Endothelial cell of umbilical vein (primary cell): ENCODE results near the gene BABAM2. TPM values are rescaled to one million over a fixed set of nuclear protein-coding genes. Genes with fewer than 3 reads are reported as not detected.
A peak's percentile ranks its signal among the peaks of the same experiment; 100 is the strongest.

ENCODE experiments used
- BruUV-seq: library from RNA; stranded (reverse); fragments of 400-500 nt; replicated peaks from 2 replicates; lab custom pipeline; 2021; lab: Mats Ljungman, UMichigan
- CTCF ChIA-PET: fragments of 300-600, 350-600 bp; sonication (Branson Sonifier 250); formaldehyde crosslinking; loops from one replicate; lab custom pipeline; 2021; ENCODE audit warnings: antibody characterized with exemption, inconsistent platforms; lab: Charles Lee
- POLR2A ChIA-PET: fragments of 300-600, 350-600 bp; sonication (Branson Sonifier 250); formaldehyde crosslinking; loops from one replicate; lab custom pipeline; 2021; ENCODE audit warnings: antibody characterized with exemption, inconsistent platforms; lab: Charles Lee
- DNase-seq: peaks from one replicate; pipeline ENCODE4 v3.0.0-alpha.2; 2011; ENCODE audit warnings: low read depth, low spot score
- FAIRE-seq: peaks from 2 replicates; lab custom pipeline; 2011; peaks lifted over from hg19 to GRCh38; lab: Jason Lieb, UNC
- H2AFZ ChIP-seq: 2 replicates; pipeline ENCODE4 v1.6.0; 2012; ENCODE audit warnings: low read depth, low read length, control low read depth, inconsistent platforms
- H3K27ac ChIP-seq: 2 replicates; pipeline ENCODE4 v1.5.1; 2011; ENCODE audit warnings: low read depth, mild to moderate bottlenecking, control low read depth, low read length, moderate library complexity; ENCODE audit not compliant: insufficient read depth
- H3K27me3 ChIP-seq, 2 experiments: 2 replicates each; pipeline versions ENCODE4 v1.6.0 to v1.6.1; 2011; ENCODE audit warnings: low read length in 2 of 2, mixed read lengths in 1 of 2; ENCODE audit not compliant: control insufficient read depth in 2 of 2, insufficient read depth in 2 of 2
- H3K36me3 ChIP-seq, 2 experiments: 2 replicates in 1 of 2; 3 replicates in 1 of 2; pipeline ENCODE4 v1.5.1; 2011; ENCODE audit warnings: low read length in 2 of 2, mild to moderate bottlenecking in 1 of 2, moderate library complexity in 1 of 2; ENCODE audit not compliant: control insufficient read depth in 2 of 2, insufficient read depth in 2 of 2; ENCODE audit errors: extremely low read depth in 1 of 2
- H3K4me1 ChIP-seq: 3 replicates; pipeline ENCODE4 v1.5.1; 2011; ENCODE audit warnings: mild to moderate bottlenecking, low read length; ENCODE audit not compliant: control insufficient read depth, insufficient read depth; ENCODE audit errors: extremely low read depth
- H3K4me2 ChIP-seq: 2 replicates; pipeline ENCODE4 v1.6.1; 2011; ENCODE audit warnings: low read length, control low read depth, mixed read lengths; ENCODE audit not compliant: insufficient read depth
- H3K4me3 ChIP-seq, 3 experiments: fragments of 200-600 bp in 1 of 3; sonication (generic), shearing (Covaris generic) in 1 of 3; replicated peaks in 1 of 3; 2 replicates each; pipeline ENCODE4 v1.5.1; 2011 to 2016; ENCODE audit warnings: control low read depth in 3 of 3, low read length in 3 of 3, mild to moderate bottlenecking in 2 of 3, inconsistent platforms in 1 of 3, low read depth in 1 of 3, moderate library complexity in 1 of 3; ENCODE audit not compliant: insufficient read depth in 1 of 3
- H3K79me2 ChIP-seq: 2 replicates; pipeline ENCODE4 v1.6.0; 2012; ENCODE audit warnings: low read length, inconsistent platforms; ENCODE audit not compliant: control insufficient read depth, insufficient read depth
- H3K9ac ChIP-seq: replicated peaks from 2 replicates; pipeline ENCODE3; 2011; ENCODE audit warnings: low read length, control low read depth; ENCODE audit not compliant: insufficient read depth; ENCODE audit errors: extremely low read depth
- H3K9me1 ChIP-seq: replicated peaks from 3 replicates; pipeline ENCODE4 v1.6.0; 2011; ENCODE audit warnings: mild to moderate bottlenecking, low read length; ENCODE audit not compliant: control insufficient read depth, insufficient read depth; ENCODE audit errors: extremely low read depth
- H3K9me3 ChIP-seq: replicated peaks from 2 replicates; pipeline ENCODE4 v1.5.1; 2012; ENCODE audit warnings: low read length, inconsistent platforms; ENCODE audit not compliant: control insufficient read depth, insufficient read depth
- H4K20me1 ChIP-seq: replicated peaks from 2 replicates; pipeline ENCODE3; 2011; ENCODE audit warnings: mild to moderate bottlenecking, low read length; ENCODE audit not compliant: control insufficient read depth, insufficient read depth; ENCODE audit errors: extremely low read depth
- CTCF ChIP-seq, 2 donors: IDR thresholded peaks; 1 replicate in 1 of 2; 2 replicates in 1 of 2; pipeline ENCODE4 v1.5.1; 2011; ENCODE audit warnings: low read length in 2 of 2, mild to moderate bottlenecking in 2 of 2, moderate library complexity in 2 of 2, control low read depth in 1 of 2, inconsistent platforms in 1 of 2, low read depth in 1 of 2; ENCODE audit not compliant: insufficient read depth in 1 of 2; ENCODE audit errors: extremely low read depth in 1 of 2
- EZH2 ChIP-seq: IDR thresholded peaks from 2 replicates; pipeline ENCODE4 v1.6.1; 2012; ENCODE audit warnings: borderline replicate concordance, low read depth, mild to moderate bottlenecking, moderate library complexity, low read length, inconsistent platforms; ENCODE audit not compliant: severe bottlenecking
- FOS ChIP-seq: IDR thresholded peaks from 2 replicates; pipeline ENCODE4 v1.6.1; 2011; ENCODE audit warnings: mild to moderate bottlenecking, low read length, moderate library complexity, borderline replicate concordance; ENCODE audit not compliant: insufficient read depth
- GATA2 ChIP-seq: IDR thresholded peaks from 2 replicates; pipeline ENCODE4 v1.7.0; 2011; ENCODE audit warnings: low read depth, mild to moderate bottlenecking, moderate library complexity, mixed read lengths, low read length; ENCODE audit not compliant: insufficient read length, insufficient read depth
- JUN ChIP-seq: IDR thresholded peaks from 2 replicates; pipeline ENCODE4 v1.6.1; 2011; ENCODE audit warnings: borderline replicate concordance, low read depth; ENCODE audit not compliant: insufficient read length, insufficient read depth
- MAX ChIP-seq: IDR thresholded peaks from 2 replicates; pipeline ENCODE4 v1.6.1; 2011; ENCODE audit not compliant: insufficient read depth, insufficient read length
- MYC ChIP-seq: IDR thresholded peaks from one replicate; pipeline ENCODE4 v1.6.1; 2011; ENCODE audit warnings: mild to moderate bottlenecking, low read depth, low read length
- POLR2A ChIP-seq: IDR thresholded peaks from 2 replicates; pipeline ENCODE4 v1.6.1; 2012; ENCODE audit warnings: low read depth, mild to moderate bottlenecking, control low read depth, low read length
- POLR2AphosphoS5 ChIP-seq: IDR thresholded peaks from 2 replicates; pipeline ENCODE4 v1.6.1; 2012; ENCODE audit warnings: low read depth, mild to moderate bottlenecking, control low read depth, low read length, moderate library complexity; ENCODE audit not compliant: insufficient read depth
- dilution Hi-C: fragments of 300-500 bp; cut with MboI; formaldehyde crosslinking; loops from one replicate; pipeline ENCODE4 v1.15.0; 2019; ENCODE audit warnings: low sequenced_read_pairs; ENCODE audit not compliant: extremely low pct_ligation_motif_present
- intact Hi-C: fragments of 100-400 bp; cut with micrococcal nuclease; formaldehyde crosslinking; loops from one replicate; pipeline ENCODE4 v1.10.0; 2022
- polyA plus RNA-seq, 4 experiments: library from polyadenylated mRNA; depleted of rRNA in 3 of 4; stranded (reverse) in 3 of 4; unstranded in 1 of 4; fragments of >200 nt; gene quantifications; 2 replicates each; pipeline versions ENCODE4 v1.2.1 to v1.2.3, GENCODE V29; 2011 to 2012; ENCODE audit warnings: missing spikeins in 1 of 4
- total RNA-seq: library from RNA; stranded (reverse); gene quantifications from 2 replicates; pipeline ENCODE4 v1.2.3, GENCODE V29; 2021

Gene BABAM2
- total and polyA plus RNA-seq, 2 donors (not counting 3 experiments of a cell fraction or from before 2014, with no cell fraction given) = 19.9 to 27.6 TPM

GRCh38 chr2:28239207-28239606 is 348.7 kb downstream of the BABAM2 start:
- dilution Hi-C loops (no loop called here), intact Hi-C loops (no loop called here)
- no peak overlapping the region for H2AFZ ChIP-seq
- no peaks in the 10 kb centered on the region for H3K9me1 ChIP-seq
- no peaks in the 10 kb centered on the region for H3K9me3 ChIP-seq
- no peaks in the 10 kb centered on the region for H3K36me3 ChIP-seq
- no peaks in the 10 kb centered on the region for H3K27me3 ChIP-seq
- no peaks in the 10 kb centered on the region for H3K79me2 ChIP-seq
- CTCF ChIA-PET = interaction anchor here (1.1 to 1.8 kb wide), 5 partner anchors 10 to 30 kb away, joined by 3 to 5 read pairs (median 4); no protein-coding TSS in a partner anchor
- no peaks in the 10 kb centered on the region for H4K20me1 ChIP-seq
- H3K27ac ChIP-seq = no peak overlapping the region
- TF ChIP-seq FOS = no peak
- no peak for TF ChIP-seq MYC
- no peak for TF ChIP-seq GATA2
- TF ChIP-seq POLR2A = no peak
- TF ChIP-seq CTCF (IDR thresholded peaks at IDR 0.05; ENCODE audit: extremely low read depth in 1 of 2, insufficient read depth in 1 of 2, low read depth in 1 of 2, low read length in 2 of 2) = no peak
- TF ChIP-seq EZH2 = no peak
- no peak for TF ChIP-seq POLR2AphosphoS5
- no peak for TF ChIP-seq MAX
- TF ChIP-seq JUN = no peak
- POLR2A ChIA-PET = interaction anchor here (0.9 kb wide), 1 partner anchor 152 kb away, joined by 7 read pairs; no protein-coding TSS in a partner anchor
- H3K4me2 ChIP-seq = no peak overlapping the region
- FAIRE-seq = no peak
- DNase-seq = peak; percentile 56
- no peak overlapping the region for H3K9ac ChIP-seq
- no TSS peak for BruUV-seq
- no peaks in the 10 kb centered on the region for H3K4me1 ChIP-seq
- H3K4me3 ChIP-seq = no peak overlapping the region
